ENCODE results near the gene TECPR2. TPM values are rescaled to one million over a fixed set of nuclear protein-coding genes. Genes with fewer than 3 reads are reported as not detected.

The TECPR2 gene
- total RNA-seq, 1 experiment from 2014 or later = 9.3 TPM

DNA sequence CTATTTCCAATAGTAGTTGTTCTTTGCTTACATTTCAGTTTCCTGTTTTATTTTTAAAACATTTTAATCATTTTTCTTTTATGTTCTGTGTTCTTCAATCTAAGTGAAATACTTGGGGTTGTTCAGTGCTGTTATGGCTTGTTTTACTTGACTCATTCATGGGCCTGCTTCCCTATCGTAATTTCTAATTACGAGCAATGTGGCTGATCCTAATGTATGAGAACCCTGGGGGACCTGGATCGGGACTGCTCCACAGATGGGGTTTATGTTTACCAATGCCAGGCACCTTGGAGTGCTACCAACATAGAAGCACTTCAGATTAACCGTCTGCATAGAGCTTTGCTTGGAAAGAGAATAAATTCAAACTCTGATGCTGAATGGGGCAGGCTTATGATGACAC, 29.8 kb downstream of the TECPR2 start:
- no TSS peak for BruUV-seq (replicated peaks)
- no peaks in the 10 kb centered on the region for H3K4me1 ChIP-seq
- no peaks in the 10 kb centered on the region for H3K9me3 Mint-ChIP-seq (ENCODE audit: unreplicated experiment)
- no peak overlapping the region for H3K4me3 Mint-ChIP-seq (ENCODE audit: unreplicated experiment)
- H3K36me3 ChIP-seq (ENCODE audit: control insufficient read depth, insufficient read depth, low read length) = no peaks in the 10 kb centered on the region
- CTCF ChIA-PET = no interaction called here
- H3K27me3 ChIP-seq (replicated peaks; ENCODE audit: control insufficient read depth, insufficient read depth, low read length) = no peaks in the 10 kb centered on the region
- POLR2A ChIA-PET = no interaction called here
- H3K4me3 ChIP-seq (ENCODE audit: low read depth, low read length) = no peak overlapping the region
- DNase-seq = no peak
- intact Hi-C loops (cut with micrococcal nuclease; ENCODE audit: unreplicated experiment) = no loop called here
- H3K4me1 Mint-ChIP-seq (ENCODE audit: low read depth, unreplicated experiment) = no peaks in the 10 kb centered on the region
- H3K27ac Mint-ChIP-seq (ENCODE audit: unreplicated experiment) = no peak overlapping the region
- no peaks in the 10 kb centered on the region for H3K27me3 Mint-ChIP-seq (ENCODE audit: insufficient read depth, unreplicated experiment)
- TF ChIP-seq, protein P1, sequence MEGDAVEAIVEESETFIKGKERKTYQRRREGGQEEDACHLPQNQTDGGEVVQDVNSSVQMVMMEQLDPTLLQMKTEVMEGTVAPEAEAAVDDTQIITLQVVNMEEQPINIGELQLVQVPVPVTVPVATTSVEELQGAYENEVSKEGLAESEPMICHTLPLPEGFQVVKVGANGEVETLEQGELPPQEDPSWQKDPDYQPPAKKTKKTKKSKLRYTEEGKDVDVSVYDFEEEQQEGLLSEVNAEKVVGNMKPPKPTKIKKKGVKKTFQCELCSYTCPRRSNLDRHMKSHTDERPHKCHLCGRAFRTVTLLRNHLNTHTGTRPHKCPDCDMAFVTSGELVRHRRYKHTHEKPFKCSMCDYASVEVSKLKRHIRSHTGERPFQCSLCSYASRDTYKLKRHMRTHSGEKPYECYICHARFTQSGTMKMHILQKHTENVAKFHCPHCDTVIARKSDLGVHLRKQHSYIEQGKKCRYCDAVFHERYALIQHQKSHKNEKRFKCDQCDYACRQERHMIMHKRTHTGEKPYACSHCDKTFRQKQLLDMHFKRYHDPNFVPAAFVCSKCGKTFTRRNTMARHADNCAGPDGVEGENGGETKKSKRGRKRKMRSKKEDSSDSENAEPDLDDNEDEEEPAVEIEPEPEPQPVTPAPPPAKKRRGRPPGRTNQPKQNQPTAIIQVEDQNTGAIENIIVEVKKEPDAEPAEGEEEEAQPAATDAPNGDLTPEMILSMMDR (IDR thresholded peaks at IDR 0.05; ENCODE audit: insufficient read depth in 1 of 2, low read depth in 1 of 2, low read length in 1 of 2, severe bottlenecking in 1 of 2, unreplicated experiment in 1 of 2) = no peak
- no peaks in the 10 kb centered on the region; the same call in 1 of the 2 replicates for H3K9me3 ChIP-seq
- no peaks in the 10 kb centered on the region for H3K36me3 Mint-ChIP-seq (ENCODE audit: insufficient read depth, unreplicated experiment)

DNA sequence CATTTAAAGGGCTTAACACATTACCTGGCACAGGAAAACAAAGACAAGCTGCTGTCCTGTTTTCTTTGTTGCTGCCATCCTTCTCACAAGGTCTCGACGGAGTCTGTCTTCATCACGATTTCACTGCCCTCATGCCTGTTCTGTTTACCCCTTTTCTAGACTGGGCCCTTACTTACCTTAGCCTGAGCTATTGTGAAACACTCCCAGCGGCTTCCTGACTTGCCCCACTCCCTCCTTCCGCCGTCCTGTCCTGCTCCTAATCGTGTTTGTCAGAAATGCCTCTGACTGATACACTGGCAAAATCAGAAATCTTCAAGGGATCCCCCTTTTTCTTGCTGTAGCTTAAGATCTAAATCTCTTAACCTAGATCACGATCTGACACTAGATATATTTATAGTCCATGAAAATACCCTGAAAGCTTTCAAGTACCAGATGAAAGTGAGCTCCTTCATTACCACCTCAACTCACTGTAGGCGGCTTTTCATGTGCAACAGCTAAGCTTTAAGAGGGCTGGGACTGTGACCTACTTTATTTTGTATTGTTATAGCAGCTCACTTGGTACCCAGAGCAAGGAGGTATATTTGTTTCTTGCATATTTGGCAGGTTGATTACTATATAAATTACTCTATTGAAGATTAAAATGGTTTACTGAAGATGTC, 32.1 kb downstream of the TECPR2 start:
- no peak for DNase-seq
- Histone ChIP-seq H3K4me3 (ENCODE audit: low read depth, low read length) (no peak overlapping the region), H3K4me1 (no peaks in the 10 kb centered on the region), H3K9me3 (no peaks in the 10 kb centered on the region; the same call in 1 of the 2 replicates), H3K27me3 (replicated peaks; ENCODE audit: control insufficient read depth, insufficient read depth, low read length) (no peaks in the 10 kb centered on the region), H3K36me3 (ENCODE audit: control insufficient read depth, insufficient read depth, low read length) (no peaks in the 10 kb centered on the region)
- H3K27ac Mint-ChIP-seq (ENCODE audit: unreplicated experiment) = no peak overlapping the region
- TF ChIP-seq, protein P1 (IDR thresholded peaks at IDR 0.05; ENCODE audit: insufficient read depth in 1 of 2, low read depth in 1 of 2, low read length in 1 of 2, severe bottlenecking in 1 of 2, unreplicated experiment in 1 of 2) = no peak
- no peaks in the 10 kb centered on the region for H3K9me3 Mint-ChIP-seq (ENCODE audit: unreplicated experiment)
- POLR2A ChIA-PET = no interaction called here
- BruUV-seq (replicated peaks) = no TSS peak
- CTCF ChIA-PET = no interaction called here
- no peaks in the 10 kb centered on the region for H3K36me3 Mint-ChIP-seq (ENCODE audit: insufficient read depth, unreplicated experiment)
- no peak overlapping the region for H3K4me3 Mint-ChIP-seq (ENCODE audit: unreplicated experiment)
- intact Hi-C loops (cut with micrococcal nuclease; ENCODE audit: unreplicated experiment) = no loop called here
- H3K4me1 Mint-ChIP-seq (ENCODE audit: low read depth, unreplicated experiment) = no peaks in the 10 kb centered on the region
- H3K27me3 Mint-ChIP-seq (ENCODE audit: insufficient read depth, unreplicated experiment) = no peaks in the 10 kb centered on the region

DNA sequence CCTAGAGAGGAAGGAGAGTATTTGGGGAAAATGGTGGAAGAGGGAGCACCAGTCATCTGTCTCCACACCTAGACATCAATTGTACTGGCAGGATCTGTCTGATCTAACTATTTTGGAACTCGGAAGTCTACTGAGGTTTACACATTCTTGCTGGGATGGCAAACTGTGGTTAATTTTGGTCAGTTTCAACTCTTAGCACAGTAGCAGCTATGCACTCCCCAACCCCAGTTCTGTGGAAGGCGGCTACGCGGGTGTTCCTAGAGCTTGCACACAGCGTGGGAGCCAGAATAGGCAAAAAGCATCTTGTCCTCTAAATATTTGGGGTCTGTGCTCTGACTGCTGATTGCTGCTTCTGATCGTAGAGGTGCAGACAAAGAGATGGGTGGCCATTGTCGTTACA, 33.8 kb downstream of the TECPR2 start:
- Mint-ChIP-seq H3K4me3 (ENCODE audit: unreplicated experiment) (no peak overlapping the region), H3K27ac (ENCODE audit: unreplicated experiment) (no peak overlapping the region), H3K4me1 (ENCODE audit: low read depth, unreplicated experiment) (no peaks in the 10 kb centered on the region), H3K9me3 (ENCODE audit: unreplicated experiment) (no peaks in the 10 kb centered on the region), H3K27me3 (ENCODE audit: insufficient read depth, unreplicated experiment) (no peaks in the 10 kb centered on the region), H3K36me3 (ENCODE audit: insufficient read depth, unreplicated experiment) (no peaks in the 10 kb centered on the region)
- intact Hi-C loops (cut with micrococcal nuclease; ENCODE audit: unreplicated experiment) = no loop called here
- DNase-seq = no peak
- CTCF ChIA-PET = no interaction called here
- Histone ChIP-seq H3K4me3 (ENCODE audit: low read depth, low read length) (no peak overlapping the region), H3K9me3 (no peaks in the 10 kb centered on the region; the same call in 1 of the 2 replicates), H3K4me1 (no peaks in the 10 kb centered on the region), H3K36me3 (ENCODE audit: control insufficient read depth, insufficient read depth, low read length) (no peaks in the 10 kb centered on the region), H3K27me3 (replicated peaks; ENCODE audit: control insufficient read depth, insufficient read depth, low read length) (no peaks in the 10 kb centered on the region)
- BruUV-seq (replicated peaks) = no TSS peak
- POLR2A ChIA-PET = no interaction called here
- TF ChIP-seq, protein P1 (IDR thresholded peaks at IDR 0.05; ENCODE audit: insufficient read depth in 1 of 2, low read depth in 1 of 2, low read length in 1 of 2, severe bottlenecking in 1 of 2, unreplicated experiment in 1 of 2) = no peak

Data from Caco-2 (cell line).